Esophagus muscularis mucosa (tissue), 4 donors: ENCODE data around the gene PIK3CD. TPM values are rescaled to one million over a fixed set of nuclear protein-coding genes. Genes with fewer than 3 reads are reported as not detected.

Experiments used
- DNase-seq: peaks from one replicate; pipeline ENCODE4 v3.0.0-alpha.2; 2017; ENCODE audit errors: extremely low spot score
- H3K27ac ChIP-seq, 4 donors: fragments of 200-600 bp; sonication (generic); replicated peaks in 1 of 4; 1 replicate in 3 of 4; 2 replicates in 1 of 4; pipeline ENCODE4 v1.5.1; 2016 to 2019; ENCODE audit warnings: mild to moderate bottlenecking in 1 of 4
- H3K27me3 ChIP-seq, 4 donors: fragments of 200-600 bp; sonication (generic); one replicate each; pipeline versions ENCODE4 v1.5.1 to v1.6.0; 2016 to 2019
- H3K36me3 ChIP-seq, 4 donors: fragments of 200-600 bp; sonication (generic); one replicate each; pipeline ENCODE4 v1.5.1; 2016 to 2019
- H3K4me1 ChIP-seq, 4 donors: fragments of 200-600 bp; sonication (generic); one replicate each; pipeline ENCODE4 v1.5.1; 2016 to 2019
- H3K4me3 ChIP-seq, 4 donors: fragments of 200-600 bp; sonication (generic); 1 replicate in 2 of 4; 2 replicates in 2 of 4; pipeline ENCODE4 v1.5.1; 2016 to 2019; ENCODE audit warnings: mild to moderate bottlenecking in 4 of 4, moderate library complexity in 1 of 4
- H3K9me3 ChIP-seq, 4 donors: fragments of 200-600 bp; sonication (generic); 1 replicate in 3 of 4; 2 replicates in 1 of 4; pipeline ENCODE4 v1.5.1; 2016 to 2019
- CTCF ChIP-seq, 3 experiments: fragments of 200-600 bp in 2 of 3; fragments of 450-650 bp in 1 of 3; sonication (generic) in 2 of 3; IDR thresholded peaks; one replicate each; pipeline ENCODE4 v1.5.1; 2017 to 2019; ENCODE audit warnings: antibody characterized with exemption in 3 of 3, mild to moderate bottlenecking in 2 of 3, moderate library complexity in 1 of 3
- EP300 ChIP-seq: sonication (generic); formaldehyde crosslinking; IDR thresholded peaks from one replicate; pipeline ENCODE4 v1.6.1; 2017; ENCODE audit warnings: antibody characterized with exemption
- POLR2A ChIP-seq: fragments of 450-650 bp; IDR thresholded peaks from one replicate; pipeline ENCODE4 v1.6.1; 2017; ENCODE audit warnings: antibody characterized with exemption, moderate library complexity, mild to moderate bottlenecking, low read depth
- POLR2AphosphoS5 ChIP-seq, 2 donors: sonication (generic); formaldehyde crosslinking; IDR thresholded peaks; one replicate each; pipeline ENCODE4 v1.6.1; 2017; ENCODE audit warnings: antibody characterized with exemption in 2 of 2
- WGBS: methylation state at CpG from one replicate; pipeline ENCODE4 v1.1.5; 2018; 5-methylcytosine and 5-hydroxymethylcytosine counted together
- intact Hi-C: fragments of 100-400 bp; cut with DNase I; formaldehyde crosslinking; loops from one replicate; pipeline ENCODE4 v1.15.1; 2023
- total RNA-seq, 4 donors: library from RNA; depleted of rRNA; stranded (reverse); fragments of >200 nt; gene quantifications; one replicate each; pipeline versions ENCODE4 v1.1.0 to v1.2.1, GENCODE V29; 2016

Gene PIK3CD
- total RNA-seq, 4 donors from 2014 or later: 7.9 to 30.4 (median 13.9) TPM

- Histone ChIP-seq H3K4me3 (no peak overlapping the region), H3K4me1 (peaks cover 0 to 15% (median 0%) of the 10 kb centered on the region in 4 donors), H3K9me3 (no peaks in the 10 kb centered on the region), H3K36me3 (peaks cover 12 to 19% (median 18%) of the 10 kb centered on the region in 4 donors), H3K27ac (no peak overlapping the region), H3K27me3 (no peaks in the 10 kb centered on the region)
- TF ChIP-seq POLR2AphosphoS5 (IDR thresholded peaks at IDR 0.05): no peak
- TF ChIP-seq POLR2A: no peak
- intact Hi-C loops: no loop called here
- 90% methylated on average over 7 of the region's 24 CpGs for WGBS
- no peak for DNase-seq
These were observed 116.6 kb downstream of the PIK3CD start for GRCh38 chr1:9767964-9768668.

DNA sequence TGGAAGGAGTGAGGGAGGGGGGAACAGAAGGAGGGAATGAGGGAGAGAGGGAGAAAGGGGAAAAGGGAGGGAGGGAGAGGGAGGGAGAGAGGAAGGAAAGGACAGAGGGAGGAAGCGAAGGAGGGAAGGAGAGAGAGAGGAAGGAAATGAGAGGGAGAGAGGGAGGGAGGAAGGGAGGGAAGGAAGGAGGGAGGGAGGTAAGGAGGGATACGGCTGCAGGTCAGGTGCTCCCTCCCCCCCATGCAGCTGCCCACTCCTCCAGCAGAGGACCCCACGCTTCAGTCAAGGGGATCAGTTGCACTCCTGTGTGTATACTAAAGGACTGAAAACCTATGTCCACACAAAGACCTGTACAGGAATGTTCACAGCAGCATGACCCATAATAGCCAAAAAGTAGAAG lies 117.5 kb downstream of the PIK3CD start:
- TF ChIP-seq POLR2AphosphoS5 (IDR thresholded peaks at IDR 0.05): no peak
- no peak for TF ChIP-seq EP300
- TF ChIP-seq POLR2A: no peak
- no peak for TF ChIP-seq CTCF (IDR thresholded peaks at IDR 0.05)
- Histone ChIP-seq H3K4me1 (peaks cover 0 to 15% (median 0%) of the 10 kb centered on the region in 4 donors), H3K36me3 (peaks cover 13 to 20% (median 20%) of the 10 kb centered on the region in 4 donors), H3K9me3 (no peaks in the 10 kb centered on the region), H3K4me3 (no peak overlapping the region), H3K27ac (no peak overlapping the region), H3K27me3 (no peaks in the 10 kb centered on the region)
- no peak for DNase-seq
- intact Hi-C loops: no loop called here
- 83% methylated on average over 3 of the region's 3 CpGs for WGBS

DNA sequence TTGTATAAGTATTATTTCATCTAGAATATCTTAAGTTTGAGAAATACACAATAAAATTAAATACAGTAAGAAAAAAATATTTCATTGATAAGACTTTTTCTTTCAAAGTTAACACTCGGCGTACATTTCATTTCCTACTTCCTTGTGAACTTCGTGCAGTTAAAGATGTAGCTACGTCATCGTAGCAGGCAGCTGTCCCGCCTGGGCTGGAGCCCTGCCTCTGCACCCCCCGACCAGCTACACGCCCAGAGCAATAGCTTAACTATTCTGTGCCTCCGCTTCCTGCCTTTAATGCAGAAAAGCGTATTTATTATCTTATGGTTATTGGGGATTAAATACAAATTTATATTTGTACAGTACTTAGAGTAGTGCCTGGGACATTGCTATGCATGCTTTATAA lies 118.8 kb downstream of the PIK3CD start:
- no peak for DNase-seq
- TF ChIP-seq CTCF (IDR thresholded peaks at IDR 0.05) (no peak), POLR2A (no peak), EP300 (no peak), POLR2AphosphoS5 (IDR thresholded peaks at IDR 0.05) (no peak)
- Histone ChIP-seq H3K27ac (no peak overlapping the region), H3K36me3 (peaks cover 13 to 20% (median 20%) of the 10 kb centered on the region in 4 donors), H3K4me3 (no peak overlapping the region), H3K27me3 (no peaks in the 10 kb centered on the region), H3K9me3 (no peaks in the 10 kb centered on the region), H3K4me1 (peaks cover 0 to 19% (median under 1%) of the 10 kb centered on the region in 4 donors)
- WGBS: 71% methylated on average over 10 of the region's 10 CpGs
- intact Hi-C loops: no loop called here

DNA sequence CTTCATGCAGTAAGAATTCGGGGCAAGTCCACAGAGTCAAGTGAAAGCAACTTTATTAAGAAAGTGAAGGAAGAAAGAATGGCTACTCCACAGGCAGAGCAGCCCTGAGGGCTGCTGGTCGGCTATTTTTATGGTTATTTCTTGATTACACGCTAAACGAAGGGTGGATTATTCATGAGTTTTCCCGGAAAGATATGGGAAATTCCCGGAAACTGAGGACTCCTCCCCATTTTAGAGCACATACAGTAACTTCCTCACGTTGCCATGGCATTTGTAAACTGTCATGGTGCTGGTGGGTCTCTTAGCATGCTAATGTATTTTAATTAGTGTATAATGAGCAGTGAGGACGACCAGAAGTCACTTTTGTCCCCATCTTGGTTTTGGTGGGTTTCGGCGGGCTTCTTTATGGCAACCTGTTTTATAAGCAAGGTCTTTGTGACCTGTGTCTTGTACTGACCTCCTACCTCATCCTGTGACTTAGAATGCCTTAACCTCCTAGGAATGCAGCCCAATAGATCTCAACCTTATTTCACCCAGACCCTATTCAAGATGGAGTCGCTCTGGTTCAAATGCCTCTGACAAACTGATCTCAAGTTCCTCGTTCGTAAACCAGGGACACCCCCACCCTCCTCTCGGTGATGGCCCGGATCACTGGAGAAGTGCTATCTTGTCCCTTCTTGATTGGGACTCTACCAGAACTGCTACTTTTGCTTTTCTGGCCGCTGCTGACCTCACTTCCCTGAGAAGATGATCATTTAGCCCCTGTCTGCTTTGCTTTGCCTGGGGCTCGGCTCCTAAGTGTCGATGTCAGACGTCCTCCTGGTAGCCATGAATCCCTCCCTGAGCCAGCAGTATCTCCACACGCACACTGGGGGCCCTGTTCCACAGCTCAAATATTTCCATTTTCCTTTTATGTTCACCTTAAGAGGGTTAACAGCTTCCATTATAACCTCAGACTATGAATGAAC lies 123.5 kb downstream of the PIK3CD start:
- intact Hi-C loops: no loop called here
- Histone ChIP-seq H3K27ac (no peak overlapping the region), H3K27me3 (no peaks in the 10 kb centered on the region), H3K4me1 (peaks cover 0 to 19% (median 16%) of the 10 kb centered on the region in 4 donors), H3K4me3 (no peak overlapping the region), H3K36me3 (peaks cover 13 to 20% (median 20%) of the 10 kb centered on the region in 4 donors), H3K9me3 (no peaks in the 10 kb centered on the region)
- 95% methylated on average over 20 of the region's 20 CpGs for WGBS
- DNase-seq: no peak
- TF ChIP-seq POLR2AphosphoS5 (IDR thresholded peaks at IDR 0.05): no peak
- TF ChIP-seq EP300: no peak
- no peak for TF ChIP-seq CTCF (IDR thresholded peaks at IDR 0.05)
- no peak for TF ChIP-seq POLR2A

GRCh38 chr1:9776685-9777084 lies 125.2 kb downstream of the PIK3CD start:
- DNase-seq: no peak
- H3K4me1 ChIP-seq: peaks cover 0 to 29% (median 16%) of the 10 kb centered on the region in 4 donors
- TF ChIP-seq POLR2AphosphoS5 (IDR thresholded peaks at IDR 0.05) (no peak), CTCF (IDR thresholded peaks at IDR 0.05) (no peak), EP300 (no peak), POLR2A (no peak)
- no peak overlapping the region for H3K4me3 ChIP-seq
- no peaks in the 10 kb centered on the region for H3K27me3 ChIP-seq
- no peak overlapping the region for H3K27ac ChIP-seq
- intact Hi-C loops: no loop called here
- peaks cover 13 to 16% (median 14%) of the 10 kb centered on the region in 4 donors for H3K36me3 ChIP-seq
- WGBS: 90% methylated on average over 2 of the region's 2 CpGs
- no peaks in the 10 kb centered on the region for H3K9me3 ChIP-seq
